Loucy (cell line): ENCODE results near the gene PCMT1.

Experiments
- H2AFZ ChIP-seq: fragments of 200-600 bp; sonication (generic); 2 replicates; pipeline ENCODE4 v1.6.0; 2016; ENCODE audit warnings: antibody characterized with exemption, mild to moderate bottlenecking, low read length, moderate library complexity
- H3F3A ChIP-seq: fragments of 200-600 bp; 2 replicates; pipeline ENCODE4 v1.6.0; 2016; ENCODE audit warnings: antibody characterized with exemption, low read depth, mild to moderate bottlenecking
- H3K27me3 ChIP-seq: fragments of 200-600 bp; sonication (generic); 2 replicates; pipeline ENCODE4 v1.6.1; 2014; ENCODE audit warnings: low read length, mild to moderate bottlenecking; ENCODE audit not compliant: insufficient read depth, poor library complexity, severe bottlenecking
- H3K36me3 ChIP-seq: fragments of 200-600 bp; sonication (generic); 2 replicates; pipeline ENCODE4 v1.6.1; 2016; ENCODE audit warnings: low read length; ENCODE audit not compliant: insufficient read depth
- H3K4me1 ChIP-seq: fragments of 200-600 bp; sonication (generic); 2 replicates; pipeline ENCODE4 v1.5.1; 2014; ENCODE audit warnings: low read length, mild to moderate bottlenecking; ENCODE audit not compliant: insufficient read depth, poor library complexity, severe bottlenecking
- H3K4me2 ChIP-seq: fragments of 200-600 bp; sonication (generic); 2 replicates; pipeline ENCODE4 v1.6.0; 2014; ENCODE audit warnings: antibody characterized with exemption, low read length, low read depth, mild to moderate bottlenecking; ENCODE audit not compliant: poor library complexity, severe bottlenecking
- H3K4me3 ChIP-seq: fragments of 200-600 bp; sonication (generic); 2 replicates; pipeline ENCODE4 v1.5.1; 2014; ENCODE audit warnings: low read length, mild to moderate bottlenecking, mixed read lengths; ENCODE audit not compliant: poor library complexity, severe bottlenecking
- H3K79me2 ChIP-seq: fragments of 200-600 bp; sonication (generic); 2 replicates; pipeline ENCODE4 v1.6.1; 2014; ENCODE audit warnings: low read length; ENCODE audit not compliant: insufficient read depth
- H3K9ac ChIP-seq: fragments of 200-600 bp; sonication (generic); 2 replicates; pipeline ENCODE4 v1.6.0; 2014; ENCODE audit warnings: mild to moderate bottlenecking, low read depth, low read length, moderate library complexity; ENCODE audit not compliant: poor library complexity, severe bottlenecking
- H3K9me2 ChIP-seq: fragments of 200-600 bp; sonication (generic); replicated peaks from 2 replicates; pipeline ENCODE4 v1.6.1; 2016; ENCODE audit warnings: low read depth, low read length, mixed read lengths
- H3K9me3 ChIP-seq: fragments of 200-600 bp; sonication (generic); 2 replicates; pipeline ENCODE4 v1.6.1; 2014; ENCODE audit warnings: mild to moderate bottlenecking, antibody characterized with exemption, low read length, low read depth; ENCODE audit not compliant: insufficient read depth
- H4K20me1 ChIP-seq: fragments of 200-600 bp; sonication (generic); 2 replicates; pipeline ENCODE4 v1.6.0; 2014; ENCODE audit warnings: antibody characterized with exemption, low read length, mild to moderate bottlenecking; ENCODE audit not compliant: insufficient read depth, poor library complexity, severe bottlenecking
- CTCF ChIP-seq: fragments of 200-600 bp; sonication (generic); conservative IDR thresholded peaks from 2 replicates; pipeline ENCODE4 v1.5.1; 2014; ENCODE audit warnings: mild to moderate bottlenecking, antibody characterized with exemption, low read length
- EZH2phosphoT487 ChIP-seq: fragments of 200-600 bp; IDR thresholded peaks from 2 replicates; pipeline ENCODE4 v1.6.1; 2018; ENCODE audit warnings: antibody characterized with exemption, mild to moderate bottlenecking, moderate library complexity, borderline replicate concordance

The PCMT1 gene

GRCh38 chr6:149834513-149835481 lies 85.3 kb downstream of the PCMT1 start:
- no peaks in the 10 kb centered on the region for H4K20me1 ChIP-seq
- no peak overlapping the region for H3K9ac ChIP-seq
- H3K79me2 ChIP-seq = no peaks in the 10 kb centered on the region
- H3K9me3 ChIP-seq = no peaks in the 10 kb centered on the region
- H3K36me3 ChIP-seq = no peaks in the 10 kb centered on the region; the same call in 1 of the 2 replicates
- H3K4me2 ChIP-seq = no peak overlapping the region
- H2AFZ ChIP-seq = no peak overlapping the region
- no peaks in the 10 kb centered on the region for H3F3A ChIP-seq
- TF ChIP-seq EZH2phosphoT487 (no peak), CTCF (peak; percentile 97)
- no peaks in the 10 kb centered on the region for H3K9me2 ChIP-seq
- no peak overlapping the region for H3K4me3 ChIP-seq
- H3K27me3 ChIP-seq = no peaks in the 10 kb centered on the region
- H3K4me1 ChIP-seq = peaks cover 4% of the 10 kb centered on the region

- Histone ChIP-seq H3K4me2 (no peak overlapping the region), H3K9me3 (no peaks in the 10 kb centered on the region), H3K79me2 (no peaks in the 10 kb centered on the region), H3K9me2 (no peaks in the 10 kb centered on the region), H3K27me3 (no peaks in the 10 kb centered on the region), H3K36me3 (no peaks in the 10 kb centered on the region), H2AFZ (no peak overlapping the region), H3K9ac (no peak overlapping the region), H3K4me3 (no peak overlapping the region), H4K20me1 (no peaks in the 10 kb centered on the region), H3F3A (no peaks in the 10 kb centered on the region), H3K4me1 (no peaks in the 10 kb centered on the region)
- TF ChIP-seq CTCF (peak; percentile 87), EZH2phosphoT487 (no peak)
Observed at GRCh38 chr6:149840345-149841075, 91.0 kb downstream of the PCMT1 start.

- Histone ChIP-seq H3K27me3 (no peaks in the 10 kb centered on the region), H3K36me3 (no peaks in the 10 kb centered on the region), H2AFZ (no peak overlapping the region), H3K4me1 (peaks cover under 1% of the 10 kb centered on the region), H3K9me3 (no peaks in the 10 kb centered on the region), H3K4me2 (no peak overlapping the region), H3K4me3 (no peak overlapping the region), H4K20me1 (no peaks in the 10 kb centered on the region), H3K79me2 (no peaks in the 10 kb centered on the region), H3K9ac (no peak overlapping the region), H3K9me2 (no peaks in the 10 kb centered on the region), H3F3A (no peaks in the 10 kb centered on the region)
- no peak for TF ChIP-seq CTCF
- TF ChIP-seq EZH2phosphoT487 = no peak
Observed at GRCh38 chr6:149842331-149842730, 92.8 kb downstream of the PCMT1 start.
